Activated T-cell treated with anti-CD3 and anti-CD28 coated beads, Interleukin-2, amount 50 U/mL, for 48 hours (primary cell): ENCODE data around the gene PPP1R7.

Experiments
- DNase-seq, 2 experiments: peaks; one replicate each; pipeline ENCODE4 v3.0.0-alpha.2; 2020

The PPP1R7 gene

DNA sequence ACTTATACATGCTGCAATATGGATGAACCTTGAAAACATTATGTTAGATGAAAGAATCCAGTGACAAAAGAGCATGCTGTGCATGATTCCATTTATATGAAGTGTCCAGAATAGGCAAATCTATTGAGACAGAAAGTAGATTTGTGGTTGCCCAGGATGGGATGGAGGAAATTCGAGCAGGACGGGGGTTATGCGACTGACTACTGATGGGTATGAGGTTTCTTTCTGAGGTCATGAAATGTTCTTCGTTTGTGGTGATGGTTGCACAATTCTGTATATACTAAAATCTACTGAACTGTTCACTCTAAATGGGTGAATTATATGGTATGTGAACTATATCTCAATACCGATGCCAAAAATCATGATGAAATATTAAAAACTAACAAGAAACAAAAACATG lies 29.3 kb upstream of the PPP1R7 start:
- DNase-seq, result no peak

DNA sequence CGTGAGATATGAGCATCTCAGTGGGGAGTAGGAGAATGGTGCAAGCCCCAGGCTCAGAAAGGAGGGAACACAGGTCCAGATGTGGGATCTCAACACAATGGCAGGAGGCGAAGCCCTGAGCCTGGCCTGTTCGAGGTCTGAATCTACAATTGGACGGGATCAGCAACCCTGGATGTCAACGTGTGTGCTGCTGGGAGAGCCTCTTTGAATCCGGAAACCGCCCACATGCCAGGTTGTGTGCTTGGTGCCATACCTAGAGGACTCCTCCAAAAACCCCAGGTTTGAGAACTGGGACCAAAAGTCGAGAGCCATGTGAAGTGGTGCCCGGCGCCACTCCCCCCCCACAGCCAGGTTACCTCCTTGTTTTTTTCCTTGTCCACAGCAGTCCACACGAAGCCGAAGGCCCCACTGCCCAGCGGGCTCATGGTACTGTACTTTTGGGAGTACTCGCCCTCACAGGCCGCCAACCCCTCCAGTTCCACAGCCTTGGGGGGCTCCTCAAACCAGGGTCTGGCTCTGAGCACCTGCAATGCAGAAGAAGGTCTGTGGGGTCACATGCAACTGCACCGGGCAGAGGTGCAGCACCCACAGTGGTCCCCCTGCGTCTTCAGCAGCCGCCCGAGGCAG lies 27.8 kb upstream of the PPP1R7 start:
- DNase-seq, result no peak

DNA sequence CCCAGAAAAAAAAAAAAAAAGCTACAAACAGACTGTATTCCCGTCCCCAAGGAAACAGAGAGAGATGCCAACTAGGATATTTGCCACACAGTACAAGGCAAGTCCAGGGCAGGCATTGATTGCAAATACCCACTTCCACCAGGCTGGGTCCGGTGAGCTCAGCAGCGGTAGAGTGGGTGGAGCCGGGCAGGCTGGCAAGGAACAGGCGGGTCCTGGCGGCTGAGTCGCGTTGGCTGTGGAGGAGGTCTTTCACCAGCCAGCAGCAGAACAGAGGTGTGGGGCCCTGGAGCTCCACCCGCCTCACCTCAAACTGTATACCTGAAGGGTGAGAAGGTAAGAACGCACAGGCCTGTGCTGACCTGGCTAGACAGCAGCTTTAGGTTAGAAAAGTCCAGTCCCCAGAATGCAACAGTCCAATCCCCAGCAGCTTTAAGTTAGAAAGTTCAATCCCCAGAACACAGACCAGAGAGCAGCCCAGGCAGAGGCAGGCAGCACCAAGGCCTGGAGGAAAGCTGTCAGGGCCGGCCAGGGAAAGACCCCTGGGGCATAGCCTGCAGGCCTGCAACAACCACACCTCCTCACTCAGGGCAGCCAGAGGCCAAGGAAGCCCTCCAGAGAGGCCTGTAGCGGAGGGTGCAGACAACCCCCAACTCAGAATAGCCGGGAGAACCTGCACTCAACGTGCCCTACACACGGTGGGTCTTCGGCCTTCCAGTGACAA lies 26.3 kb upstream of the PPP1R7 start:
- DNase-seq, result peak in 1 of 2 experiments; percentile 49

DNA sequence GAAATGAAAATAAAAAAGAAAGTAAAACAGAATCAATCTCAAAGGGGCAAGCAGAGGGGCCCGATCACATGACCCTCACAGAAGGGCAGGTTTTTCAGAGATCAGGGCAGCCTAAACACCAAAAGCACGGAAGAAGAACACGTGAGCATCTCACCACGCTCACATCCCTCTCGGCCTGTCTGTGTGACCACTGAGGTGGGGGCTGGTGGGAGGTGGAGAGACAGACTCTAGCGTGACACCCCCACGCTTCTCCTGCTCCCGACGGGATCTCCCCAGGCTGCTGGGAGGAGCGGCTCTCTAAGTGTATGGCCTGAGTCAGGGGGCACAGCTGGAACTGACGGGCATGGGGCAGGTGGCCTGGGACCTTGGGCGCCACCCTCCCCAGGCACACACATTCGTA lies 24.6 kb upstream of the PPP1R7 start:
- DNase-seq, result no peak

DNA sequence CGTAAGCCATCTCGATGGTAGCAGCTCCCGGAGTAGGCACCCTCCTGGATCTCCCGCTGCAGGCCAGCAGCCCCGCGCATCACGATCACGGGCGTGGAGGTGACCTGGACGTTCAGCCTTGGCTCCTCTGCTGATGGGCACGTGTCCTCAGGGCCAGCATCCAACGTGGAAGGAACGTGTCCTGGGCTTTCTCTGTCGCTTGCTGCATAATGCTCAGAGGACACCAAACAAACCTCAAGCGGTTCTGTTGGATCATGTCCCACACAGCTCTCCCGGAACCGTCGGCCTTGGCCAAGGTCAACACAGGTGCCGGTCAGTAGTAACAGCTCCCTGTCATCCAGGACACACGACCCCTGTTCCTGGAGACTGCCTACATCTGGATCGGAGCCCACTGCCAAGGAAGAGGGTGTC lies 24.1 kb upstream of the PPP1R7 start:
- no peak for DNase-seq

DNA sequence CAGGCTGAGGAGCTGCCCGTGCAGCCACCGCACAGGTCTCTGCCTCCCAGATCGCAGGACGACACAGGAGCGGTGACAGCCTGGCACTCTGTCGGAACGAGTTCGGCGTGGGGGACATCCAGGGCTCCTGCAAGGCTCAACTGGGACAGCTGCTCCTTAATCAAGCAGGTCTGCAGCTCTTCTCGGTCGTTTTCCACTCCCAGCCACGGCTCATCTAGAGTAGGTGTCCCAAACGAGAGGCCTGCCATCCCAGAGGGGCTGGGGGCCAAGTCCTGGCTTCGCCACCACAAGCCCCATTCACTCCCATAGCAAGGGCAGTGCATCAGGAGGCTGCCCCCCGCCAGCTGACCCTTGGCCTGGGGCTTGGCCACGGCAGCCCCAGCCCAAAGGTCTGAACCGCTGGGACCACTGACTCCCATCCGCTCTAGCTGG lies 23.5 kb upstream of the PPP1R7 start:
- DNase-seq, result no peak

DNA sequence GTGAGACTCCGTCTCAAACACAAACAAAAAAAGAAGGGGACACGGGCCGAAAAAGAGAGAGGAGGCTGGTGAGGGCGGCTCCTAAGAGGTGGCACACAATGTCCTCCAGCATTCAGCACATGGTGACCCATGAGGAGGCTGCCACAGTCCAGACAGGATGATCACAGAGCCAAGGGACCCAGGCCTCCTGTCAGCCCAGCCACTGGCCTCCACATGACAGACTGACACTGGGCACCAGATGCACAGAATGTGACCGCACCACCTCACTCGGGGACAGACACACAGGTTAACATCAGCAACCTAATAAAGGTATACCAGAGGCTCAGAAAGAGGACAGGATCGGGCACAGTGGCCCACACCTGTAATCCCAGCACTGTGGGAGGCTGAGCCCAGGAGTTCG lies 22.0 kb upstream of the PPP1R7 start:
- DNase-seq, result no peak

DNA sequence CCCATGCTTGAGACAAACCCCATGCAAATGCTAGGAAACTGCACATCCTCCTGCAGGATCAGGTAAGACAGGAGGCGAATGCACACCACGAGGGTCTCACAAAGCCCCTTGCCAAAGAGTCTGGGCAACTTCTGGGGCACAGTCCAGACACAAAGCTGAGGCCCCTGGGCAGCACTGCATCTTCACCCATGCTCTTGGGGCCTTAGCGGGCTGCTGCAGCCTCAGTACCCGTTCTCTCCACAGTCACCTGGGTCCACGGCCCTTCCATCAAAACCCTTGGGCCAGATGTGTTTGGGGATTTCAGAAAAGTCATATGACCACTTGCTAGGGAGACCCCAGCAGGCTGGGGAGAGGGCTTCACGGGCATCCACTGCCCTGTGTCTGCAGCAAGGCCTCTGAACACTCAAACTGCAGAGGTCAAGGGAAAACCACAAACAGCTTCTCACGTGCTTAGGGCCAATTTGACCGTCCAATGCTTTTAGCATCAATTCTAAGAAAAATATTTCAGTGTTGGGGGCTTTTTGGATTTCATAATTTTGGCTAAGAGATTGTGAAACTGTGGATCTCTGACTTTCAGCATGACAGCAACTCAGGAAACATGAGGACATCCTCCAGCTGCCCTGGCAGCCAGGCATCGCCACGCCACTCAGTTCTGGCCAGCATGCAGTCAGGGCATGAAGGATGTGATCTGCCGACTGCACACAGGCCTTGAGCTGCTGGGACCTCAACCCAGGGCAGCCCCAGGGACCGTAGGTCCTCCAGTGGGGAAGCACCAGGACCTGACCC lies 21.0 kb upstream of the PPP1R7 start:
- DNase-seq, result no peak

DNA sequence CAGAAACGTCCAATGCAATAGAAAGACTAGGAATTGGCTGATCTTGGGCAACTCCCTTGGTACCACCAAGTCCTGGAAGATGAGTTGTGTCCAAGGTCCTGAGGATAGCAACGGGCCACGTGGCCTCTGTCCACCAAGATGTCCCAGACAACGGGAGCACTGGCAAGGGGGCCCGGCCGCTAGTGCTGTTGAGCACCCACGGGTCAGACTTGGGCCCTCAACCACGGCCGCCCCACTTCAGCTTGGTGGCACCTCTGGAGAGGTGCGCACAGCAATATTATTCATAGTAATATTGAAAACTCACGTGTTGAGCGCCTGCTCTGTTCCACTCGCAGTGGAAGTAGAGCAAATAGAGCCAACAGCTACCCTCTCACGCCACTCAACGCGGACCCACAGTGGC lies 20.0 kb upstream of the PPP1R7 start:
- DNase-seq, result no peak

DNA sequence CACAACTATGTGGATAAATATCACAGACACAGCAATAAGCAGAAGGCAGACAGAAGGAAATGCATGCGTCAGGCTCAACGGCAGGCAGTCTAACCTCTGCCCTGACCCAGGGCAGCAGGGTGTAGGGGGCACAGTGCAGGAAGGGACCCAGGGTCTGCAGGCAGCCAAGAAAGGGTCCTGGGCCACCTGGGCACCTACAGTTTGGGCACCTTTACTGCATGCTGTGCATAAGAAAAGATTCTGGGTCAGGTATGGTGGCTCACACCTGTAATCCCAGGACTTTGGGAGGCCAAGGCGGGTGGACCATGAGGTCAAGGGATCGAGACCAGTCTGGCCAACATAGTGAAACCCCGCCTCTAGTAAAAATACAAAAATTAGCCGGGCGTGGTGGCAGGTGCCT lies 18.7 kb upstream of the PPP1R7 start:
- no peak for DNase-seq

DNA sequence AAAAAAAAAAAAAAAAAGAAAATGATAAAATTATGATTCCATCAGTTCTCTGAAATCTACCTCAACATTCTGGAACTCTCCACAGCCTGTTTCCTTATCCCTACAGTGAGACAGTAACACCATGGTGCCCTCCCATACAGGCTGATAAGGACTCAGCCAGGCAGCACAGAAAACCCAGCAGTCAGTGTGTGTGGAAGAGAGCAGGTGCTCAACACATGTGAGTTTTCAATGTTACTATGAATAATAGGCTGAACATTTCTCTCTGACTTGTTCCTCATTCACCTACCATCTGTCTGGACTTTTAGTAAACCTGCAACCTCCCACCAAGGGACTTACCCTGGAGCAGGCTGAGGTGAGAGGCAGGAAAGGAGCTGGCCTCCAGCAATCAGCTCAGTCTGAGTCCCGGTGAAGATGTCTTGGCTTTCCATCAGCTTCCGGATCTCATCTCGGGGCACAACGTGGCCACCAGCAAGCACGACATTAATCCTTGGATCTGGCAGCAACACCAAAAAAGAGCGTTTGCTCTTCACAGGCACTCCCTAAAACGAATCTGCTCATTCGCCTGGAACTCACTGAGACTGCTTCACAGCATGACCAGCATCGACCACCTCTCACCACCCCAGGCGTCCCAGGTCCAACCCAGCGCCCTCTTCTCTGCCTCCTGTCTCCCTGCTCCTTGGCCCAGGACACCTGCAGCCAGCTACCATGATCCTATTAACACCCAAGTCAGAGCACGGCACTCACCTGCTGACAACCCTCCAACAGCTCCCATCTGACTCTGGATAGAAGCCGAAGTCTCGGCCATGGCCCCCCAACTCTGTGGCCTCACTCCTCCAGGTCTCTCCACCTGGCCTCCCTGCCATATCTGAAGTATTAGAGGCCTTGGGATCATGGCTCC lies 17.5 kb upstream of the PPP1R7 start:
- DNase-seq, result no peak

DNA sequence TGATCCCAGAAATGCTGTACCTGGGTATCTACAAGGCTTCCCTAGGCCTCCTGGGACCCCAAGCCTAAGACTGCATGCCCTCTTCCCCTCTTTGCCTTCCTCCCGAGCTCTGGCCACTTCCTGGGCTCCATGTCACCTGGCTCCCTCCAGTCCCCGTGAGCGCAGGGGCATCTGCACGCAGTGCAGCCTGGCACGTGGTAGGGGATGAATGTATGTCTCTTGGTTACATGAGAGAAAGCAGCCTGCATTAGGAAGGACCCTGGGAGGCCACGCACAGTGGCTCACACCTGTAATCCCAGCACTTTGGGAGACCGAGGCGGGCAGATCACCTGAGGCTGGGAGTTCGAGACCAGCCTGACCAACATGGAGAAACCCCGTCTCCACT lies 16.8 kb upstream of the PPP1R7 start:
- DNase-seq, result no peak

DNA sequence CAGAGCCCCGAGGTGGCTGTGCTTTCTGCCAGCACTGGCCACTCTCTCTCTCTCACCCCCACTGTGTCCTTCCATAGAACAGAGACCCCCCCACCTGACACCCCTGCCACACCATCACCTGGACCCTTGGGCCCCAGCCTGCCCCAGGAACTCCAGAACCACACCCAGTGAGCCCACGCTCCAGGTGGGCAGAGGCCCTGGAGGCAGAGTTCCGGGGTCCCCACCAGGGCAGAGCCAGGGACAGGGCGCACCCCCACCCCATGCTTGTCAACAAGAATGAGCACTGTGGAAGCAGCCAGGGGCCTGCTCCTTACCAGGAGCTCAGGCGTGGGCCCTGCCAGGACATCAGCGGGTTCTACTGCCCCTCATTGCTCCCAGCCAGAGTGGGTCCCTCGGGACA lies 15.6 kb upstream of the PPP1R7 start:
- DNase-seq, result no peak

DNA sequence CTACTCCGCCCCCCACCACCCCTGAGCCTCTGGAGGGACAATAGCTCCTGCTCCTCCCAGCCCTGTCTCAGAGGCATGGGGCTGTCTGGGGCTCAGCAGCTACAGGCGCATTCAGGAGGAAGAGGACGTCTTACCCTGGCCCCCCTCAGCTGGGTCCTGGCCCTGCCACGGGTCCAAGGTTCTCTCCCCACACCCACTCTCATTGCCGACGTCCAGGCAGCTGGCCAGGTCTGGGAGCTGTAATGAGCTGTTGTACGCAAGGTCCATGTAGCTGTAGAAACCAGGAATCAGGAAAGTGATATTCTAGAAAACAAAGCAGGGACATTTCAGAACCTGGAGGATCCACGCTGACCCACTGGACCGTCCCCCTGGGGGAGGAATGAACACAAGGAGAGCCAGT lies 14.5 kb upstream of the PPP1R7 start:
- no peak for DNase-seq

DNA sequence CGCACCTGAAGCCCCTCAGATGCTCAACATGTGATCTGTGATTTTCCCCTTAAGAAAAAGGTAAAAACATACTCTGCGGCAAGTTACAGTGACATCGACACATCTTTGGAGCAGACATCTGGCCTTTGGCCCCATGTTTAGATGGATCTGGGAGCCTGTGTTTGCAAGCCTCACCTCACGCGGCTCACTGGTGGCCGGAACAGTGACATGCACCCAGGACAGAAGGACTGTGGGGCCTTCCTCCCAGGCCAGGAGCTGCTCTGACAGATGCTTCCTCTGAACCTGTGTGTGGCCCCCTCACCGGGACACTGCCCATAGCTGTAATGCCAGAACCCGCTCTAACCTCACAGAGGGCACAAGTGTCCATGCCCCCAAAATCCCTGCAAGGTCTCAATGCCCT lies 14.1 kb upstream of the PPP1R7 start:
- no peak for DNase-seq

DNA sequence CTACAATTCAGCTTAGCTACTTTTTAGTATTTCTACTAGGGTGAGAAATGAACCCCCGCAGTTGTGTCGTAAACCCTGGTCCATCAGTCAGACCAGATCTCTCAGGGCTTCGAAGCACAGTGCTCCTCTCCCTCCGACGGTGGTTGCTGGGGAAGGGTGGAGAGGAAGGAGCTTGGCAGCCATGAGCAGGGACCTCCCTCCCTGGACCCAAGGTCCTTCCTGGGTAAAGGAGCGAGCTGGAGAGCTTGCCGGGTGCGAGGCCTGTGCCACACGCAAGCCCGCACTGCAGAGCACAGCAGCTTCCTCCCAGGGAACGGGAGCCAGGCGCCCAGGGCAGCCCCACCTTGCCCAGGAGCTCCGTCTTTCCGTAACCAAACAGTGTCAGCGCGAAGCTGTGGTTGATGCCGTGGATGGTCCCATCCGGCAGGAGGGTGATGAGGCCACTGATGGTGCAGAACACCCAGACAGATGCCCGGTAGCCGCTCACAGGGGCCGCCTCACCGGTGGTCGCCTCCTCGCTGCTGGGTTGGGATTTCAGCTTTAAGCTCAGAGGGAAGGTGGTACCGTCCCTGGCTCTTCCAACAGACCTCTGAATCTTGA lies 13.5 kb upstream of the PPP1R7 start:
- no peak for DNase-seq

DNA sequence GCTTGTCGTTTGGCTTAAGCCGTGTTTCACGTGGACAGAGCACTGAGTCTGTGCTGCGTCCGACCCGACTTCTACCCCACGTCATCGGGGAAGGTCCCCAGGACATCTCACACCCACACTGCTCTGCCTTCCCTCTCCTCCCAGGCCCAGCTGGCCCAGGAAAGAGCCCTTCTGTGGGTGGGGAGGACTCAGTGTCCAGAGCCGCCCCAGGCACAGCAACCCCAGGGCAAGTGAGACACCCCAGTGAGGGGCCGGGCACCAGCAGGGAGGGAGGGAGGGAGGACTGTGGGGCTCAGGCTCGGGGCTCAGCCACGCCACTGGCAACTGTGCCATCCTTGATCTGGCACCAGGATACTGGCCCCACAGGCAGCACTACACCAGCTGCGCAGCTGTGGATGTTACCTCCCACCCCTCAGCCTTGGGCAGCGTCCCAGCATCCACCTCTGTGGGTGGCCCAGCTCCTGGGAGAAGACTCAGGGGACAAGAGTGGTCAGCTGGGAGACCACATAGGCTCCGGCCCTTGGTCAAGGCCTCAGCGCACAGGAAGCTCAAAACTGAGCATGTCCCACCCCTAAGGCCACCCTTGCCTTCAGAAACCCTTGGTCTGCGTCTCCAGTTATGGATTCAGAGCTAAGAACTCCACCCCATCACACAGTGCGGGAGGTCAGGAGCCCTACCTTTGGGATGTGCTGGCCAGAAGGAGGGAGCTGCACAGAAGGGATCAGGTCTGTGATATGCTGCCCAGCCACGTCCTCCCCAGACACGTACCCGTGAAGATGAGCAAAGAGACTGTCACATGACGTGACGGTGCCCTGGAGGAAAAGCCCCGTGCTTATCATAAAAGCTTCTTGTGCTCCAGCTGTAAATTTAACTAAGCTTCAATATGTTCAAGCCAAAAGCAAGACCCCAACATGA lies 12.7 kb upstream of the PPP1R7 start:
- DNase-seq, result no peak

DNA sequence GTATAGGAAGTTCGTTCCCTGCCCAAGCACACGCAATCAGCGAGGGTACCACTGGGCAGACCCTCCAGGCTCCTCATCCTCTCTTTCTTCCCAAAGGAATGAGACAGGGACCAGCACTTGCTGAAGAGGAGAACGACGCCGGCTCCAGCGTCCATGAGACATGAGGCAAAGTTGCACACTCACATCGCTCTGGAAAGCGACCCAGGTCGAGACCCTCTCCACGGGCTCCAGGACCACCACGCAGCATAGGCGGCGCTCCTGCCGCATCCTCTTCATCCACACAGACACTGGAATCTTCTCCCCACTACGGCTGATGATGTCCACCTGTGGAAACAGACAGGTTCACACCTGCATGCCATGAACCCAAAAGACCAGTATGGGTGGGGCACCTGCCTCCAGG lies 11.8 kb upstream of the PPP1R7 start:
- no peak for DNase-seq

DNA sequence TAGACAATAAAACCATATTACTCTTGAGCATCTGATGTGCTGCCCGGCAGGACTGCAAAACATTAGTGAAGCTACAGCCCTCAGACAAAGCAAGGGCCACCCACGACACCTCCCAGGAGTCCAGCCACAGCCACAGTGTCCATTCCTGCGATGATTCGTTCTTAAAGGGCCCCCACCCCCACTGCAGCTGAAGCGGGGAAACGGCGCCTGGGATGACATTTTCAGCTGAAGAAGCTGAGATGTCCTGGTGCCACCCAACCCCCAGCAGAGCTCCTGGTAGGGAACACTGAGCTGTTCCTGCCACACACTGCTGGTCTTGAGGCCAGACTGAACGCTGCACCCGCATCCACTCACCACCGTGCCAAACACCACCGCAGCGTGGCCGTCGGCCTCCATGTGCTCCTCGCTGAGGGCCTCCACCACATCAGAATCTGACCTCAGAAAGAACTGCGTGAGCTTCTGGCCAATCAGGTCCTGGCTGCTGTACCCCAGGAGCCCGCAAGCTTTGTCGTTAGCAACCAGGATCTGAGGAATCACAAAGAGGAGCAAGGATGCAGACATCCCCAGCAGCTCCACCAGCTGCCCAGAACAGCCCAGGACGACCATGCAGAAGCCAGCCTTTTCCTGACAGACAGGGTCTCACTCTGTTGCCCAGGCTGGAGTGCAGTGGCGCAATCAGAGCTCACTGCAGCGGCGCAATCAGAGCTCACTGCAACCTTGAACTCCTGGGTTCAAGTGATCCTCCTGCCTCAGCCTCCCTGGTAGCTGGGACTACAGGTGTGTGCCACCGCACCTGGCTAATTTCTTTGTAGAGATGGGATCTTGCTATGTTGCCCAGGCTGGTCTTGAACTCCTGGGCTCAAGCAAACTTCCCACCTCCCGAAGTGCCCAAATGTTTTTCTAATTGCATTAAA lies 10.5 kb upstream of the PPP1R7 start:
- no peak for DNase-seq

DNA sequence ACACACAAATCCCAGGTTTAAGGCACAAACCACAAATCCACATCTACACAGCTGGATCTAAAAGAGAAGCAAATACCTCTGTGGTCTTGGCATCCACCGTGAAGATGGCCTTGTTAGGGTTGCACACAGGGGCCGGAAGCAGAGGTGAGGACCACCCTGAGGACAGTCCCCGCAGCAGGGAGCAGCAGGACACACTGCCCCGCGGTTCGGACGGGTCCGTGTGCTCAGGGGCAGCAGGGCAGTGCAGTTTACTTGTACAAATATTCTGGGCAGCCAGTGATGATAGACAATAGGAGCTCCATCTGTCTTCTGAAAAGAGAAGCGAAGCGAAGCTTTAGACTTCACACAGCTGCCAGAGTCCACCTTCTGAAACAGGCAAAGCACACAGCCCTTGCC lies 9.8 kb upstream of the PPP1R7 start:
- DNase-seq, result no peak
